ENCODE data around the gene LRRC9. TPM values are rescaled to one million over a fixed set of nuclear protein-coding genes. Genes with fewer than 3 reads are reported as not detected.

Gene LRRC9
- total RNA-seq, 1 experiment from 2014 or later, result 0.77 TPM

DNA sequence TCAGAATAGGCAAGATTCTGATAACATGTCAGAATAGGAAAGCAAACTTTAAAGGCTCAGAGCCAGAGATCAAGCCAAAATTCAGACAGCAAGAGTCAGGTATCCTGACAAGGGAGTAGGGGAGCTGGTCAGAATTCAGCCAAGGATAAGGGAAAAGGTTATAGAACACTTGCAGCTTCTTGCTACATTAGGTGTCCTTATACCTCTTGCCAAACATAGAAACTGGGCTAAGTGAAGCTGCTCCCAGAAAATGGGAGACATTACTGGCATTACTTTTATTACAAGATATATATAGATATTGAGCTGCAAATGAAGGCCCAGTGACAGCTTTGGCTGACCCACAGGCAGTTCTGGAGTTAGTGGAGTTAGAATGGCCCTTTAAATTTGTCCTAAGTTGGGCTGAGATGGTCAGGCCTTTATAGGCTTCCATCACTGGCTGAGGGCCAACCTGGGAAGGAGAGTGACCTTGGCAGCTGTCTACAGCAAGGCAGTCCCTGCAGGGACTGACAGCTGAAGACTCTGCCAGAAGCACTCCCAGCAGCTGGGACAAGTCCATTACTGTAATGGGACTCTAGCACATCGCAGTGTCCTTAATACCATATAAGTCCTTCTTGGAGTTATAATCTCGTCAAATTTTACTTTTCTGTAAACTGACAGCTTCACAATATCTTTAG lies 83.0 kb downstream of the LRRC9 start:
- Histone ChIP-seq H2AFZ (ENCODE audit: low read length) (no peak overlapping the region), H3K4ac (ENCODE audit: low read depth, low read length) (no peak overlapping the region), H2BK120ac (ENCODE audit: low read depth, low read length, poor library complexity, severe bottlenecking) (no peak overlapping the region), H3K79me2 (ENCODE audit: insufficient read depth, low read length) (no peaks in the 10 kb centered on the region), H2BK12ac (ENCODE audit: insufficient read length, low read depth, low read length) (no peak overlapping the region), H3K56ac (ENCODE audit: insufficient read length, low read depth, low read length) (no peak overlapping the region), H4K20me1 (ENCODE audit: control insufficient read depth, insufficient read depth, insufficient read length) (no peaks in the 10 kb centered on the region), H3T11ph (ENCODE audit: low read length) (no peak overlapping the region), H2BK20ac (ENCODE audit: low read depth, low read length, poor library complexity, severe bottlenecking) (no peak overlapping the region), H3K9ac (ENCODE audit: extremely low read depth, insufficient read length, low read length) (no peak overlapping the region), H4K8ac (replicated peaks; ENCODE audit: insufficient read length, low read depth, low read length) (no peak overlapping the region), H3K79me1 (ENCODE audit: insufficient read depth, low read depth, low read length, poor library complexity, severe bottlenecking) (no peaks in the 10 kb centered on the region), H2BK15ac (ENCODE audit: low read depth, low read length) (no peak overlapping the region), H3K23ac (ENCODE audit: insufficient read length, low read depth, low read length) (no peak overlapping the region), H3K9me3 (ENCODE audit: control insufficient read depth, low read depth, low read length) (no peaks in the 10 kb centered on the region), H3K14ac (ENCODE audit: insufficient read depth, low read length) (no peak overlapping the region), H4K5ac (ENCODE audit: insufficient read length, low read depth, low read length) (no peak overlapping the region), H3K27me3 (ENCODE audit: insufficient read depth, low read length) (no peaks in the 10 kb centered on the region), H3K23me2 (ENCODE audit: insufficient read length, low read depth, low read length, poor library complexity, severe bottlenecking) (no peaks in the 10 kb centered on the region), H3K18ac (ENCODE audit: insufficient read length, low read depth, low read length) (no peak overlapping the region), H3K27ac (ENCODE audit: insufficient read length, low read depth, low read length) (no peak overlapping the region), H3K4me1 (ENCODE audit: insufficient read depth, low read length) (no peaks in the 10 kb centered on the region), H2AK5ac (ENCODE audit: insufficient read length, low read length) (no peak overlapping the region), H3K4me2 (ENCODE audit: insufficient read depth, insufficient read length, low read length) (no peak overlapping the region), H4K91ac (ENCODE audit: insufficient read length, low read depth, low read length) (no peak overlapping the region), H2BK5ac (ENCODE audit: insufficient read length, low read length) (no peak overlapping the region)
- Mint-ChIP-seq H3K27ac (no peak overlapping the region), H3K4me3 (no peak overlapping the region), H3K4me1 (peaks cover 0 to 4% of the 10 kb centered on the region in 2 experiments; a peak in 2 of 4 replicates), H3K36me3 (ENCODE audit: insufficient read depth in 1 of 3, low read depth in 3 of 3) (no peaks in the 10 kb centered on the region), H3K9me3 (no peaks in the 10 kb centered on the region), H3K27me3 (ENCODE audit: low read depth) (no peaks in the 10 kb centered on the region)
- DNase-seq, result no peak
- TF ChIP-seq, protein P1, sequence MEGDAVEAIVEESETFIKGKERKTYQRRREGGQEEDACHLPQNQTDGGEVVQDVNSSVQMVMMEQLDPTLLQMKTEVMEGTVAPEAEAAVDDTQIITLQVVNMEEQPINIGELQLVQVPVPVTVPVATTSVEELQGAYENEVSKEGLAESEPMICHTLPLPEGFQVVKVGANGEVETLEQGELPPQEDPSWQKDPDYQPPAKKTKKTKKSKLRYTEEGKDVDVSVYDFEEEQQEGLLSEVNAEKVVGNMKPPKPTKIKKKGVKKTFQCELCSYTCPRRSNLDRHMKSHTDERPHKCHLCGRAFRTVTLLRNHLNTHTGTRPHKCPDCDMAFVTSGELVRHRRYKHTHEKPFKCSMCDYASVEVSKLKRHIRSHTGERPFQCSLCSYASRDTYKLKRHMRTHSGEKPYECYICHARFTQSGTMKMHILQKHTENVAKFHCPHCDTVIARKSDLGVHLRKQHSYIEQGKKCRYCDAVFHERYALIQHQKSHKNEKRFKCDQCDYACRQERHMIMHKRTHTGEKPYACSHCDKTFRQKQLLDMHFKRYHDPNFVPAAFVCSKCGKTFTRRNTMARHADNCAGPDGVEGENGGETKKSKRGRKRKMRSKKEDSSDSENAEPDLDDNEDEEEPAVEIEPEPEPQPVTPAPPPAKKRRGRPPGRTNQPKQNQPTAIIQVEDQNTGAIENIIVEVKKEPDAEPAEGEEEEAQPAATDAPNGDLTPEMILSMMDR (conservative IDR thresholded peaks at IDR 0.05), result no peak
- no CpG with 5 or more reads among the region's 2 CpGs for WGBS (ENCODE audit: extremely low coverage, insufficient read length, low lambda C conversion rate)
